IPS-11a (cell line): ENCODE results near the gene SDC3.
"Not testable (repeated sequence)": the region's sequence is repeated elsewhere in the genome, so short reads cannot be mapped to it uniquely, and the experiment has no call there.

Experiments used
- H3K4me3 ChIP-seq: one replicate; pipeline ENCODE4 v1.5.1; 2013; ENCODE audit warnings: low read depth, low read length, control low read depth

SDC3 gene, protein sequence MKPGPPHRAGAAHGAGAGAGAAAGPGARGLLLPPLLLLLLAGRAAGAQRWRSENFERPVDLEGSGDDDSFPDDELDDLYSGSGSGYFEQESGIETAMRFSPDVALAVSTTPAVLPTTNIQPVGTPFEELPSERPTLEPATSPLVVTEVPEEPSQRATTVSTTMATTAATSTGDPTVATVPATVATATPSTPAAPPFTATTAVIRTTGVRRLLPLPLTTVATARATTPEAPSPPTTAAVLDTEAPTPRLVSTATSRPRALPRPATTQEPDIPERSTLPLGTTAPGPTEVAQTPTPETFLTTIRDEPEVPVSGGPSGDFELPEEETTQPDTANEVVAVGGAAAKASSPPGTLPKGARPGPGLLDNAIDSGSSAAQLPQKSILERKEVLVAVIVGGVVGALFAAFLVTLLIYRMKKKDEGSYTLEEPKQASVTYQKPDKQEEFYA

DNA sequence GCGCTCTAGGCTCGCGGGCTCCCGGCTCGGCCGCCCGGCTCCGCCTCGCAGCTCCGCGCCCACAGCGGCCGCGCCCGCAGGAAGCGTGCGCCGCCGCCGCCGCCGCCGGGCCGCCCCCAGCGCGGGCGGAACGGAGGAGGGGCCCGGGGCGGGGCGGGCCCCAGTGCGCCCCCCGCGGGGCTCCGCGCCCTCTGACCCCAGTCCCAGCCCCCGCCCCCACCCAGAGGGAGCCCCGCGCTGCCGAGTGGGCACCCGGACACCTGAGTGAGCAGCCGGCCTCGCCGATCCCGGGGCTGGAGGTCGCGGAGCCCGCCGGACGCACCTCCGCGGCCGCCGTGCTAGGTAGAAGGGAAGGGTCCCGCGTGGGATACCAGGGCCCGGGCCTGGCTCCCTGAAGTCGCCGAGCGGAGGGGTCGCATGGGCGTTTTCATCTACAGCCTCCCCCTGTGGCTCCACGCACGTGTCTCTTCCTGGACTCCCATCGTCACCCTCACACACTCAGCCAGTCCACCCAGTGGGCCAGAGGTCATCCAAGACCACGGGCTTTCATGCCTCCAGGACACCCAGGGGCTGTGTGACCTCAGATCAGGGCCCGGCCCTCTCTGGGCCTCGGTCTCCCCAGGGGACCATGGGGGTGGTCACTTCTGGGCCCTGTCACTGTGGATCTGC is at the start of gene SDC3:
Gene SDC3 (minus strand): TSS at position 63 of the 669 bp plus-strand sequence. CDS start 172 bp downstream, outside the sequence.
- peak within 1 kb of the TSS; percentile 50 for H3K4me3 ChIP-seq

DNA sequence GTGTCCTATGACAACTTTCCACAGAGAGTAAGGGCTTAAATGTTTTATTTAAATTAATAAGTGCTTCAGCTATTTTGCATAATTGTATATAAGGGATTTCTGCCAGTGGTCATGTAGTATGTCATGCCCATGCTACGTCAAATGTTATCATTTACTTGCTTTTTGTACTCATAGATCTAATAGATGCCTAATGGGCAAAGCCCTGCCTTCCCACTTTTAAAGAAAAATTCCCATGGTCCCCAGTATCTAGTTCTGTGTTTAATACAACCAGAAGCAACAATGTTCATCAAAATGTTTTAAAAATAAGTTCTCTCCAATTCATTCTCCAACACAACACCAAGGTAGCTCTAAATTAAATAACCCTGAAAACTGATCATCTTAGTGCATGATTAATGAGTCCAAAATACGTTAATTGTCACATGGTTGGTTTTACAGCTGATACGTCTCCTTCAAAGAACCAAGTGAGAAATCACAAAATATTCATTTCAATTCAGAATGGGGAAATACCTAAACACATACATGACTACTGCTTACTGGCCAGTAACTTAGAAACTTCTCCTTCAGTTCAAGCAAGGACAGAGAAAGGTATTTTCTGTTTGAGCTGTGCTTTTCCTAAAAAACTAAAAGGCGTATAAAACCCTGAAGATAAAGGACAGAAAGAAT is 49.1 kb upstream of the SDC3 start:
- H3K4me3 ChIP-seq, result no peak overlapping the region

DNA sequence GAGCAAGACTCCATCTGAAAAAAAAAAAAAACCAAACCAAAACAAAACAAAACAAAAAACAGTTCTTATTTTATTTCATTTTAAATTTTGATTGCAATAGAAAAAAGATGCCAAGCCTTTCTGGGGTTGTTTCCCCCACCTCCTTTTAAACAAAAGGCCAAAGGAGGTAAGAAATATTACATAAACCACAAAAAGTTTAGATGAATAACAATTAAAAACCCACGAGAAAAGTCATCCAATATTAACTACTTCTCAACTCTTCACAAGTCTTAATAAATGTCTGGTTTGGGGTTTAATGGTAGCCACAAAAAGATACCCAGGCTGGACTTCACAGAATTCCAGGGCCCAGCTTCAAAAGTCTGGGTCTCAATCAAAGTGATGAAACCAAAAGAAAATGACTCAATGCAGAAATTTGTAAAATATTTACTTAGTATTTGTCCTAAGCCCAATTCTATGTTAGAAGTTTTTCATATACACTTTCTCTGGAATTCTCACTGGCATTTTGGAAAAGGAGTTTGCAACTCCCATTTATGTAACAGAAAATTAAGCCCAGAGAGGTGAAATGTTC is 47.0 kb upstream of the SDC3 start:
- no peak overlapping the region for H3K4me3 ChIP-seq

DNA sequence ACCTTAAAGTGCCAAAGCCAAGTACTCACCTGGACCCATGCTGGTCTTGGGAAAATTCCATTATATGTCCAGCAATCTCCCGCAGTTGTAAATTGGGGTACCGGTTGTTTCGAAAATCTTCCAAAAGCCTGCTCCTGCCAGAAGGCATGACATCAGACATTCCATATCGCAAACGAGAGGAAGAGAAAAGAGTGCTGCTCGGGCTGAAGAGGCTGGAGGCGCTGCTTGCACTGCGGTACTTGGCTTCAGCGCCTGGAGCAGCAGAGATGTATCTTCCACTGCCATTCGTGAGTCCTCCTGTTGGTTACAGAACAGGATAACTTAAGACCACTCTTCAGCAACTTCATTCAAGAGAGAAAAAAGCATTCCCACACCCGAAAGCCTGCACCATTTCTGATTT is 45.1 kb upstream of the SDC3 start:
- H3K4me3 ChIP-seq, result no peak overlapping the region

DNA sequence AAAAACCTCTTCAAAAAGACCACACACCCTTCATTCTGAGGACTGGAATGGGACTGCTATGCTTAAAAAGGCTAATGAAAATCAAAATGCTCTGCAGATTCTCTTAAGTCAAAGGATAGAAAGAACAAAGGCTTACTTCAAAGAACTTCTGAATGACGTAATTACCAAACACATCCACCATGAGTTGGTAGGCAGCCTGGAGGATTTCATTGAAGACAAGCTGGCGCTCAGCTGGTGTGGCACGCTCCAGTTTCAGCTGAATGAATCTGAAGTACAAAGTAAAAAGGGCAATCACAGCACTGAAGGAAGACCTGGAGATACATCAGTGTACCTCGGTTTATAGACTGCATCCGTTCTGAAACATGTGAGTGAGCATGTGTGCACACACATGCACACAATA is 43.5 kb upstream of the SDC3 start:
- H3K4me3 ChIP-seq, result no peak overlapping the region

DNA sequence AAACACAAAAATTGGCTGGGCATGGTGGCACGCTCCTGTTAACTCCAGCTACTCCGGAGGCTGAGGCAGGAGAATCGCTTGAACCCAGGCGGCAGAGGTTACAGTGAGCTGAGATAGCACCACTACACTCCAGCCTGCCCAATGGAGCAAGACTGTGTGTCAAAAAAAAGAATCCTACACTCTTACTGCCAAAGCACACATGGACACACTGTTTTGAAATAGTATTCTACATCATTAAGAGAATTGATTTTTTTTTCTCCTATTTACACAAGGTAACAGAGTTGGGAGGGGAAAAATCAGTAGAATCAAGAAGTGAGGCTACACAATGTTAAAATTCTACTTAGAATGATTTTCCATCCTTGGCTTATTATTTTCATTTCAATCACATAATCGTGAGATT is 42.1 kb upstream of the SDC3 start:
- no peak overlapping the region for H3K4me3 ChIP-seq

DNA sequence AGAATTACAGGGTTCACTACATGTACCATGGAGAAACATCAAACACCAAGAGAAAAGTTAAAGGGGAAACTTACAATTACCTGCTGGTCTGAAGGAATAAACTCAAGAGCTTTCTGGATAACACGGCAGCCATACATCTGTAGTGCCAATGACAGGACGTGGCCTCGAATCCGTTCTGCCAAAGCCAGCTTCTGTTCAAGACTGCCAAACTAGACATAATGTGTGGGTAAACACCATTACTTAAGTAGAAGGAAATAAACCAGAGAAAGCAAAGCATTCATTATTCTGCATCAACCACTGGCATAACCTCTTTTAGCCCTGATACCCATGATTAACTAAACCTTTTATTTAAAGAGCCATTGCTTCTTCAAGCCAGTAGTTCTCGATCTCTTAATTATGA is 41.5 kb upstream of the SDC3 start:
- H3K4me3 ChIP-seq, result no peak overlapping the region

DNA sequence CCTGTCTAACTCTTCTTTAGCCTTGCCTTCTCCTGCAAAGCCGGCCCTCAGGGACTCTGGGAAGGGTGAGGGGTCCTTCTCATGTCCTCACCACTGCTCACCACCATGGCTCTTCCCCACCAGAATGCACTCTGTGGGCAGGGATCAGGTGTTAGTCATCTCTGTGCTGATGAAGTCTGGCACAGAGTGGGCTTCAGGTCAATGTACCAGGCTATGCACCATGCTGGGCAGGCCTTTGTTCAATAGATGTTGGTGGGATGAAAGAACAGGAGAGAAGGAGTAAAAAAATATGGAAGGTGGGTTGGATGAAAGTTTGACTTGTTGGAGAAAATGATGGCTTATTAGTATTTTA is 40.9 kb upstream of the SDC3 start:
- not testable (repeated sequence) for H3K4me3 ChIP-seq

DNA sequence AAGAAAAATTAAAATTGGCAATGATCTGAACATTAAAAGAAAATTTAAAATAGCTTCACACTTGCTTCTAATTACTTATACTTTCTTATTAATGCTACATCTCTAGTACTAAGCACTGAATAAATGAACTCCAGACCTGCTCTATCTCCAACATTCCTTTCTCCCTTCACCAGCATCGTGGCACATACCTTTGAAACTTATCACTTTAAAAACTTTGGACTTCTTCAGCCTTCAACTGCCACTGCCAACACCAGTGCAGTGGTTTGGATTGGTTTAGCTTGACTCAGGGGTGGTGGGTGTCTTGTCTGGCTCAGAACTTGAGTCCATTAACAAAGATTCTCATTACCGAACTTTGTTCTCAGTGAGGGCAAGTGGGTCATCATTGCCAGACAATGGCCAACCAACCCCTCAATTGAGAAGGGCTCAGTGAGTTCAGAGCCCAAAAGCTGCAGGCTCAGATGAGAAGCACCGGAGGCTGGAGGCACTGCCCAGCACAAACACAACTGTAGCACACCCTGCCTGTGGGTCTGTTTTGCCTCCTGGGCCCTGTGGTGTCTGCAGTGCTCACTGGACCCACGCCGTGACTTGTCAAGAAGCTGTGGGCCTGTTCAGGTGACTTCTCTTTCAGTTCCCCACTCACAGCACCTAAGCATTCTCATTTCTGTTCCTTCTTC is 40.4 kb upstream of the SDC3 start:
- H3K4me3 ChIP-seq, result not testable (repeated sequence)

DNA sequence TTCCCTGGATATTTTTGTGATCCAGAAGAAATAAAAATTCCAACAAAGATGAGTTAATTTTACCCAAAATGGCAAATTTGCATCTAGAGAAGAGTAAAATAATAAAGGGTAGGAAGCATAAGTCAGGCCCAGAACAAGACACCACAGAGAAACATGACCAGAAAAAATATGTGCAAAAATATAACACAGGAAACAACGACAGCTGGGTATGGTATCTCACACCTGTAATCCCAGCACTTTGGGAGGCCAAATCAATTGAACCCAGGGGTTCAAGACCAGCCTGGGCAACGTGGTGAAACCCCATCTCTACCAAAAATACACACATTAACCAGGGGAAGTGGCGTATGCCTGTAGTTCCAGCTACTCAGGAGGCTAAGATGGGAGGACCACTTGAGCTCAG is 39.7 kb upstream of the SDC3 start:
- no peak overlapping the region for H3K4me3 ChIP-seq

DNA sequence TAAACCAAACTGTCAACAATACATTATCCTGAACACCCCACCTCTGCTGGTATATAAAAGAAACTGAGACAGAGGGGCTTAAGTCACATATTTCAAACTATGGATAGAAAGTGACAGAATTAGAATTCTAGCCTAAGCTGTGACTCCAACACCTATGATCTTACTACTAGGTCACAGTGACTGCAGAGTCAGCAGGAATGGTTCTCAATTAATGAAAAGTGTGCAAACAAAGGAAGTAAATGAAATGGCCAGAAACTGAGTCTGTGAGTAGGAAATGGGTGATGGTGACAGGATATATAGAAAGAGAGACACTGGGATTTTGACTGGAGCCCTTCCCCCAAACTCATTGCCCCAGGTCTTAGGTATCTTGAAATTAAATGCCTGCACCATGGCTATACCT is 38.7 kb upstream of the SDC3 start:
- no peak overlapping the region for H3K4me3 ChIP-seq

DNA sequence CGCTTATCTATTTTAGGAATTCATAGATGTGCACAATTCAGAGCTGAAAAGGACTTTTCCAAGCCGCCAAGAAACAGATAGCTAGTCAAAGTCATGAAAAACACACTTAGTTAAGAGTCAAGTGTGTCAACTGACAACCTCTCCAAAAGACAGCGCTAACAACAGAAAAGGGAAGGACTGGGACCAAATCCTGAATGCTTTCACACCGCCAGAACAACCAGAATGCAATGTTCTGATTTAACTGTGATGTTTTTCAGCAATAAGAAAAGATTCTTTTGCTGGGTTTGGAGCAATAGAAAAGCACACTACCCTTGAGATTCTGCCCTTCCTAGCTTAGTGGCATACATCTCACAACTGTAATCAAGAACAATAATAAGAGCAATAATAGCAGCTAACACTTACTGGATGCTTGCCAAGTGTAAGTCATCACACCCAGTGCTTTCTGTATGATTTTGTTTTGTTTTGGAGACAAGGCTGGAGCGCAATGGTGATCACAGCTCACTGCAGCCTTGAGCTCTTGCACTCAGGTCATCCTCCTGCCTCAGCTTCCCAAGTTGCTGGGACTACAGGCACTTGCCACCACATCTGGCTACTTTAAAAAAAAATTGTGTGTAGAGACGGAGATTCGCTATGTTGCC is 33.9 kb upstream of the SDC3 start:
- H3K4me3 ChIP-seq, result no peak overlapping the region

DNA sequence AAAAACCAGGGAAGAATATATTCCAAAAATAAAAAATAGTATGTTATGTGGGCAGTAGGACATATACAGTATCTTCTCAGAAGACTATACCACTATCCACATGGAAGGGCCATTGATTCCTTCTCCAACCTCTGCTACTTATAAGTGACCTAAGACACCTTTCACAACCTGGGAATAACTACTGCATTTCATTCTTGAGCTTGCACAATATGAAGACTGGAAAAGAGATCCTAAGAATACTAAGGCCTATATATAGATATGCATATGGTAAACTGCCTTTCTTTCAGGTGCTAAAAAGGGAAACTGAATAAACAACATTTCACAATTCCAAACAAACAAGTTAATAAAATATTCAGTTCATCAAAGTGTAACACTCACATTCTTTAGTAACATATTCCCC is 32.0 kb upstream of the SDC3 start:
- H3K4me3 ChIP-seq, result no peak overlapping the region

DNA sequence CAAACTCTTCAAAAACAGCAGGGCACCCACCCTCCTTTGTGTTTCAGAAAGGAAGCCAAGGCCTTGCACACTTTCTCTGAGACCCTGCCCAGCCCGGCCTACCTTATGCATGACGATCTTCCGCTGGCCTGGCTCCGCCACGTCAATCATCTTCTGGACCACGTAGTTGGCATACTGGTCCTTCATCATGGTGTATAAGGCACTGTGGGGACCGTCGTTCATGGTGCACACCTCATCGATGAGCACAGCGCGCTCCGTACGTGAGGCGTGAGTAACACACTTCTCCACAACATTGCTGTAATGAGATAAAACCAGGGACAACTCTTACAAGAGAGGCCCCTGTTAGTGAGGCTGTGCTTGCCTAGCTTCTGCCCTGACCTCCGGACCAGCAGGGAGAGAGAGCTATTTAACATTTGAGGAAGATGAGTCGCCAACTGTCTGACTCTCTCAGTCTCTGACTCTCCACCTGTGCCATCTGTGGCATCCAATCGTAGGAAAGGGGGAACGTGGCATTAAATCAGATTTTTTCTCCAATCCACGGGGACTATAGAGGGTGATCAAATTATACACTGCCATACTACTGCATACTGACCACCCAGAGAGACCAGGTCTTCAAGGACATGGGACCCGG is 28.1 kb upstream of the SDC3 start:
- no peak overlapping the region for H3K4me3 ChIP-seq

DNA sequence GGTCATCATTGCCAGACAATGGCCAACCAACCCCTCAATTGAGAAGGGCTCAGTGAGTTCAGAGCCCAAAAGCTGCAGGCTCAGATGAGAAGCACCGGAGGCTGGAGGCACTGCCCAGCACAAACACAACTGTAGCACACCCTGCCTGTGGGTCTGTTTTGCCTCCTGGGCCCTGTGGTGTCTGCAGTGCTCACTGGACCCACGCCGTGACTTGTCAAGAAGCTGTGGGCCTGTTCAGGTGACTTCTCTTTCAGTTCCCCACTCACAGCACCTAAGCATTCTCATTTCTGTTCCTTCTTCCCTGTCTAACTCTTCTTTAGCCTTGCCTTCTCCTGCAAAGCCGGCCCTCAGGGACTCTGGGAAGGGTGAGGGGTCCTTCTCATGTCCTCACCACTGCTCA is 27.2 kb upstream of the SDC3 start:
- not testable (repeated sequence) for H3K4me3 ChIP-seq

DNA sequence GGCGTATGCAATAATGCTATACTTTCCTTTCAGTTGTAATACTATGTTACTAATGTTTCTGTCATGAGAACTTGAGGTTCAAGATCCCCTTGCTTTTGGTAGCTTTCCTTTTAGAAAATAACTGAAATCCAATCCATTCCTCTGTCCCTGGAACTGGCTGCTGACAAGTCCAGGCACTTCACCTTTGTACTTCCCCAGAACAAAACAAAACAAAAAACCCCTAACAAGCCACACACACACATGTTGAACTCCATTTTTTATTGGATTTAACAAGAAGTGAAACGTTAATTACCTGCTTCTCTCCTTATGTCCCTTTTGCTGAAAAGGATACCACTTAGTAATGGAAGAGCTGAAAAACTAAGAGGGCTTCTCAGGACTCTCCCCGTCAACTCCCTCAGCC is 26.1 kb upstream of the SDC3 start:
- H3K4me3 ChIP-seq, result no peak overlapping the region

DNA sequence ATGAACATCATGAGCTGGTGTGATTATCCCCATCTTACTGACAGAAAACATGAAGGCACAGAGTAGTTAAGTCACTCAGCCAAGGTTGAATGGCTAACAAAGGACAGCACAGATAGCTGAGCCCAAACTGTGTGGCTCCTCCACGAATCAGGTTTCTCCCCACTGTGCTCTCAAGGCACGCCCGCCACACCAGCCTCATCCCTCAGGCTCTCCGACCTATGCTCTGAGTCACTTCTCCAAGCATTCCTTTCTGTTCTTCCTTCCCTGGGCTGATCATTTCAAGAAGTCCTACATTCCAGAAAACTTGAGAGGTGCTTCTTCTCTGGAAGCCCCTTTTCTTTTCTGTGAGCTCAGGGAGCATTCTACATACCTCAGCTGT is 25.3 kb upstream of the SDC3 start:
- no peak overlapping the region for H3K4me3 ChIP-seq

DNA sequence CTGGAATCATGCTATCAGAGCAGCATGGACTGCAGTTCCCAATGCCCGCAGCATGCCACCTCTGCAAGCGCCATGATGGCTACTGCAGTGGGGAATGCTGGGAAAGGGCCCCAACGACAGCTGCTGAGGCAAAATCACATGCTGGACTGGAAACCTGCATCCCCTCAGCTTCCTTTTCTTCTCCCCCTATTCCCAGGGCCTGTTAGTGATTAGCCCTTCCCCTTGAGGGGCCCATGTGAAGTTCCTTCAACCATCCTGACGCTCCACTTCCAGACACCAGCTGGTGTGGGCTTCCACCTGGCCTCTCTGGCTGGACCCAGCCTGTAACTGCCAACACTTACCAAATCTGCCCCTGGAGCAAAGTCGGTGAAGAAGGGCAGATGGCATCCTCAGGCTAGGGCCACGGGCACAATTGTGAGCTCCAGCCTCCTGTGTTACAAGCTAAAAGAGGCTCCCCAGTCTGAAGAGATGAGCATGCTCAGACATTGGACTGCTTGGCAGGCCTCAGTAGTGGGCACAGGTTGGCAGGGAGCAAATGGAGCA is 22.1 kb upstream of the SDC3 start:
- H3K4me3 ChIP-seq, result no peak overlapping the region

DNA sequence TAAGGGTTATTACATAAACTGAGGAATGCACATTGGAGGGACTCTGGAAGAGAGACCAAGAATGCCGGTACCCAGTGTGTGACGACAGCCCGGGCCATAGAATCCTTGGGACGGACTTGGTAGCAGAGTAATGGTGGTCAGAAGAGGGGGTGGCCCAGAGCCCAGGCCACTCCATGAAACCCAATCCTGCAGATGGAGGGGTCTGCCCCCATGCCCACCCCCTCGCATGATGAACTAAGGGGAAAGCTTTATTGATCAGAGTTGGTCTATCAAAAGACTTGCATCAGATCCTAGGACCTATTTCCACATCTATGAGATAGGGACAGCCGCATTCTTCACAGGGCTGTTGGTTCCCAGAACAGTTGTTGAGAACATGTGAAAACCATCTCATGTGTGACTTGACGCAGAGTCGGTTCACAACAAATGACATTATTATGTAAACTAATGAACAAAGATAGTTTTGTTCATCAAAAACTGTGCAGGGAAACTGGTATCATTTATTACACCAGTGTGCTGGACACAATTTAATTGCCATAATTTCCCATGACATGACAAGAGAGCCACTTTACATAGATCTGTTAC is 21.5 kb upstream of the SDC3 start:
- no peak overlapping the region for H3K4me3 ChIP-seq
